GM04504 (cell line): Measurements from ENCODE around the gene MACF1.

Experiments
- DNase-seq: peaks from one replicate; pipeline ENCODE4 v3.0.0-alpha.2; 2012; ENCODE audit warnings: low read depth

The MACF1 gene

DNA sequence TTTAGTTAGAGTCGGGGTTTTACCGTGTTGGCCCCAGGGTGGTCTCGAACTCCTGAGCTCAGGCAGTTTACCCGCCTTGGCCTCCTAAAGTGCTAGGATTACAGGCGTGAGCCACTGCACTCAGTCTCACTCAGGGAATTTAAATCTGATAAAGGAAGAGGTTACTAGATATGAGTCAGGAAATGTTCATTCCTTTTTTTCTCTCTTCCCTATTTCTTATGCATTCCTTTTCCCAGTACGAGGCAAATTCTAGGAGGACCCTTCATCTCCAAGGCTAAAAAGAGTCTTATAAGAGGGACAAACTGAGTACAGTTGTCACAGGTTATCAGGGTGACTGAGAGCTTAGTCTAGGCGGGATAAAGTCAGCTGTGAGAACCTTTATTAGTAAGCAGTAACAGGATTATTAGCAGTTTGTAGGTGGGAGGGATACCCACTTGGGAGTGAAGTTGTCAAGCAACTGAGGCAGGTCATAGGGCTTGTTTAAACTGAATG lies 9.1 kb downstream of the MACF1 start:
- DNase-seq, result no peak

DNA sequence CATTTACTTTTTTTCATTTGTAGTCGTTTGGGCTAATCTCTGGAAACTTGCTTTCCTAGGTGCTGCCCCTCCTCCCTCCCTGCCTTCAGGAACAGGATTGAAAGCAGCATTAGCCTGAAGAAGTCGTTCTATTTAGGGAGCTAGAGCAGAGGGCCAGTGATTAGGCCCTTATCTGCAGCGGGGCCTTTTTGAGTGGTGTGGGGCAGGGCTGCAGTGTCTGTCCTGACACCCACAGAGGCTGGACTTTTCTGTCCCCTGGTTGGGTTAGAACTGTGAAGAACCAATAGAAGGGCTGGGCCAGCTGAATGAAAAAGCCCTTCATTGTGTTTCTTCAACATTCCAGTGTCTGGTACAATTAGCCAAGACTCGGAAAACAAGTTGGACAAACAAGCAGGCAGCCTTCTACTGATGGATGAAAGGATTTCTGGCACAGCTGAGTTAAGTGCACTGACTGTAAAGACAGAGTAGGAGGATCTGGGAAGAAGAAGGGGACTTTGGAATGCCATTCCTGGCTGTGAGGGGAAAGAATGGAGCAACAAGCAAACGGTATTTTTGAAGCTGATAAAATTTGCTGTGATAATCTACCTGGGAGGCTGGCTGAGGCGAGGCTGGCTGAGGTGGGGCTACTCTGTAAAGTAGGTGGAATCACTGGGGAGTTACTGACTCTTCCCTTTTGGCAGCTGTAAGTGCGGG lies 9.7 kb downstream of the MACF1 start:
- DNase-seq, result no peak

DNA sequence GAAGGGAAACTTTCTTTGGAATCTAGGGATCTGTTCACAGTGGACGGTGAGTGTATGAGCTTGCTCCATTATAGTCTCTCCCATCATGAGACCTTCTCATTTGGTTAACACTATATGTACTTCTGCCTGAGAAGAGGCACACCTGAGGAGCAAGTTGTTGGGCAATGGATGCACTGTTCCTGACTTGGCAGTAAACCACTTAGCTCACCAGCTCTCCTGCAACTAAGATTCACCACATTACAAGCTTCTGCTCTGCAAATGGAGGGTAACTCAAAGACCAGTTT lies 10.2 kb downstream of the MACF1 start:
- DNase-seq, result no peak

DNA sequence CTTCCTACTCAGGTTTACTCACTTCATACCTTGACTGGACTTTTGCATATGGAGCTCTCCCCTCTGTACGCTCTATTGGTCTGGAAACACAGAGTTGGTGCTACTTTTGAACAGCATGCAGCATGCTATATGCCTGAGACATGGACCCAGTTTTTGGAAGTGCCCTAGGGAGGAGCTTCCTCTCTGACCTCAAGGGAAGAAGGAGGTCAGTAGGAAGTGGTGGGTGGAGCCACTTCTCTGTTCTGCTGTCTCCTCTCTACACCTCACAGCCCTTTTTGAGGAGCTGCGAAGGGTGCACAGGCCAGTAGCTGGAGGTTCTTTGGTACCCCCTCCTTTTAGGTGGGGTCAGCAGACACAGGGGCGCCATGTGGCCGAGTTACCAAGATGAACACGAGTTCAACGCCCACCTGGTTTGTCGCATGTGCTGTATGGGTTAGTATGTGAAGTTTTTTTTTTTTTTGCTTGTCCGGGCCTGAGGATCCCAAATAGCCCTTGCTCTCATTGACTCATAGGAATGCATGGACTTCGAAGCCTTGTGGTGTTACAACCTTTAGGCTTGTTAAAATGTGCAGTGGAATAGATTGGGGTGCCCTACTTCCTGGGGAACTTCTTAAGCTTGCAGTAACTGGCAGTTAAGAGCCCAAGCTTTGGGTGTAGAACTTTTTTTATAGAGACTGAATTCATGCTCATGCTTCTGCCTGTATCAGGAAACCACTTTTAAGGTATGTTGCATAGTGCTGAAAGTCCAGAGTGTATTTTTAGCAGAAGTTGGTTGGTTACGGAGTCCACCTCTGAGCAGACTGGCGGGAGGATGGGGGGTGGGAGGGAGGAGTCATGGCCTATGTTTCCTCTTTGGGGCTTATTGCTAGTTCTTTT lies 10.7 kb downstream of the MACF1 start:
- no peak for DNase-seq

DNA sequence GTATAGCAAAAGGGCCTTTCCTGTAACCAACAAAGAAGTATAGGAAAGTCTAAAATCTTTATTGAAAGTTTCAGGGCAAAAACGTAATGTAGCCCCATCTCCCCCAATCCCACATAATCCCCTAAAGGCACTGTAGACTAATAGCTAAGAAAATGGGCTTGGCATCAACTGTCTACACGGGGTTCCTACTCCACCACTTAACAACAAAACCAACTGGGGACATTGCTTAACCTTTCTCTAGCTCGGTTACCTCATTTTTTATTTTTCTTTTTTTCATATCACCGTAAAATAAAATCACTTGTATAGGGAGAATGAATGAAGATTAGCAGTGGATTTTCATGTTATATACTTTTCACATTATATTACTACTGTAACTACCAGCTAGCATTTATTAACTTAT lies 12.3 kb downstream of the MACF1 start:
- DNase-seq, result no peak

DNA sequence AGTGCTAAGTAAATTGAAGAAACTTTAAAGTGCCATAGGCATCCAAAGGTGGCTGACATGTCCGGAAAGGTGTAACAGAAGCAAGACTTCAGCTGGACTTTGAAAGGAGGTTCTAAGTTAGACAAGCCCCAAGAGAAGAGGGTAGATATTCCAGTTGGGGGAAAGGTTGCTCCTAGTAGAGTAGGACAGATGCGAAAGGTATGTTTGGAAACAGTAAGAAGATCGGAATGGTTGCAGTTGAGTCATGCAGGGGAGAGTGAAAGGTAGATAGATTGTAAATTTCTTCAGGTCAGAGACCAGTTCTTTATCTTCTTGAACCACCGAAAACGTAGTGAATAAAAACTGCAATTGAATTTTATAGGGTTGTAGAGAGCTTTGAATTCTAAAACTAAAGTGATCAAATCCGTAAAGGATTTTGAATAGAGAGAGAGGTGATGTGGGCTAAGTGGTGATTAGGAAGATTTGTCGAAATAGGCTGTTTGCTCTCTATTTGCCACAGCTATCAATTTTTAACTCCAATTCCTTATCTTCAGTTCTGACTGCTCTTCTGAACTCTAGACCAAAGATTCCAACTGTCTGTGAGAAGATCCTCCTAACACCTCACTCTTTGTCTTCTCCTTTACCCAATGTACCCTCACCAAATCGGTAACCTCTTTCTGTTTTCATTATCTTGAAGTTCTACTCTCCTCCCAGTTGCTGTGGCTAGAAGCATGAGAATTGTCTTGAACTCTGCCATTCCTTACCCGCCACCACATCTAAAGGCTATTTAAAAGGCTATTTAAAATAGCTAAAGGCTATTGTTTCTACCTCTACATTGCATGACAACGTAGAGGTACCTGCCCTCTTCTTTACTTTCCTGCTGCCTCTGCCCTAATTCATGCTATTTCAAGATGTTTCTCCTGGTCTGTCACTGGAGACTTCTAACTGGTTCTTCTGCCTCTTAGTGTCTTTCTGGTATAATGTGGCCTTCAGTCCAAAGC lies 16.7 kb downstream of the MACF1 start:
- no peak for DNase-seq

DNA sequence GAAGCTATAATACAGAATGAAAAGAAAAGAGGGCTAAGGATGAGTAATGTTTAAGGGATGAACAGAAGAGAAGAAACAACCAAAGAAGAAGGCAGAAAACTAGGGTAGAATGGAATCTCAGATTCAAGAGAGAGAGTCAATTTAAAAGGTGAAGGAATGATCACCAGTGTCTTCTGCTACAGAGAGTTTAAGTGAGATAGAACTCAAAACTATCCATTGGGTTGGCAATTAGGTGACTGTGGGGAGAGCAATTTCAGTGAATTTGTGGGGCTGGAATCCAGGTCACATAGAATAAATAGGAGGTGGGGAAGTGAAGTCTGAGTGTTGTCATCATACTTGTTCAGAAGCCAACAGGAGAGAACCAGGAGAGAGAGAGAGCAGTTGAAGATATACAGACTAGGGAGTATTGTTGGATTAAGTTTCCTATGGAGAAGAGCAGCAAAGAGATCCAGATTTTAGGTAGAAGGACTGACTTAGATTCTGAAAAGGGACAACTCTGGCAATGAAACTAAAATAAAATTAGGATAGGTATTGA lies 19.9 kb downstream of the MACF1 start:
- DNase-seq, result no peak

DNA sequence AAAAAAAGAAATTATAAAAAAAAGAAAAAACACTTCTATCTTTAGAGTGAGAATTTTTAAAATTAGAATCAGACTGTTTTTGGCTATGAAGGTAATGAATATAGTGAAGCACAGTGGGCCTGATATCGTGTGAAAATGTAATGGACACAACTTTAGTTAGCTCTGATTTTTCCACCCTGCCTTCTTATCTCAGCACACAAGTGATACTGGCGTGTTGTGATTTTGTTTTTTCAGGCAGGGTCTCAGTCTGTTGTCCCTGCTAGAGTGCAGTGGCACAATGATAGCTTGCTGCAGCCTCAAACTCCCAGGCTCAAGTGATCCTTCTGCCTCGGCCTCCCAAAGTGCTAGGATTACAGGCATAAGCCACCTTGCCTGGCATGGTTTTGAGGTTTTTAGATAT lies 22.3 kb downstream of the MACF1 start:
- DNase-seq, result no peak

DNA sequence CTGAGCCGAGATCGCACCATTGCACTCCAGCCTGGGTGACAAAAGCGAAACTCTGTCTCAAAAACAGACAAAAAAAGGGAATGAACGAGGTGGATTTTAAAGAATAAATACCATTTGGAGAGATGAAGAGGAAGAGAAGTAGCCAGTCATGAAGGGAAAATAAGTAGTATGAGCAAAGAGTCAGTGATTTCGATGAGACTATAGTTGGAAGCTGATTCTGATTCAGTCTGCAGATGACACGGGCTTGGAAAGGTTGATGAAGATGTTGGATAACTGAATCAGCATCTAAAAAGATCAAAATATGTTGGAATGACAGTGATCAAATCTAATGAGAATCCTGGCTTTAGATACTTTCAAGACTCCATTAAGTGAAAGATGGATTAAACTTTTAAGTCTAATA lies 23.8 kb downstream of the MACF1 start:
- DNase-seq, result no peak

DNA sequence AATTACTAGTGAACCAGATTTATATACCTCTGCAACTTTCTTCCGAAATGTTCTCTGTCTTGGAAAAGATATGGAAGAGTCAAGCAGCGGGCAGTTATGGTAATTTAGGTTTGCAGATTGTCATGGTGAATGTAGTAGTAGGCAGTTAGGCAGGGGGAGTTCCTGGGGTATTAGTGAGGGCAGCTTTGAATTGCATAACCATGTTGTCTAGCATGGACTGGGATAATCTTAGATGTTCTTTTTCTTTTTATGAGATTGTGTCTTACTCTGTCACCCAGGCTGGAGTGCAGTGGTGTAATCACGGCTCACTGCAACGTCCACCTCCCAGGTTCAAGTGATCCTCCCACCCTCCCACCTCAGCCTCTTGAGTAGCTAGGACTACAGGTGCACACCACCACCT lies 25.0 kb downstream of the MACF1 start:
- no peak for DNase-seq

DNA sequence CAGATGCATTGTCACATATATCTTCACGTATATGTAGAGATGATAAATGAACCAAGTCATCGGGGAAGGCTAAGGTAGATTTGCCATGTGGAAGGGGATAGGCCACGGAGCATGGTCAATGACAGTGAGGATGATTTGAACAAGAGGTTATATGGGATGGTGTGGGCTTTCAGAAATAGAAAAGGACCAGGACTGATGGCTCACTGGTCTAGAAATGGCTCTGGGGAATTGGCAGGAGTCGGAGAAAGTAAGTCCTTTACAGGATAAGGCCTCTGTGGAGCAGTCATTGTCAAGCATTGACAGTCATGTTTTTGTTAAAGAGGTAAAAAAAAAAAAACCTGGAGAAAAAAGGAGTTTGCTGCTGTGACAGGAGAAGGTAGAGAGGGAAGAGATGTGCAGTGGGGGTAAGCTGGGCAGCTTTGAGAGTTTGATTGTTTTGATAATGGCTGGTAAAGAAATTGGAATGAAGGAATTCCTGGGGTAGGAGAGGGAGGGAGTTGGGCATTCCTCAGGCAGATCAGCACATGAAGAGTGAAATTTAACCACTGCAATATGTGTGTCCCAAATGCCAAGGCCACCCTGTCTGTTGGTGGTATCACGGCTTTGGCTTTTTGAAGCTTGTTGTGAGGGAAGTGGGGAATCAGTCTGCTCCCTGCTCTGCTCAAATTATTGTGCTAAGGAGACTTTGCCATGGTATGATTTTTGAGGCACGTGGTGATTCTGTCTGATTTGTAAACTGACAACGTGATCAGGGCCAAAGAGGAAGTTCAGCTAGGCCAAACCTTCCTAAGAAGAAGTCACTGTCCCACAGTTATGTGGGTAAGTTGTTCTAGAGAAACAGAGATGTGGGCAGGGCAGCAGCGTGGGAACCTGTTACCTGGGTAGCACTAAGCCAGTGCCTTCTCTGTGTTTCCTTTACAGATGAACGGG lies 26.0 kb downstream of the MACF1 start:
- DNase-seq, result no peak

DNA sequence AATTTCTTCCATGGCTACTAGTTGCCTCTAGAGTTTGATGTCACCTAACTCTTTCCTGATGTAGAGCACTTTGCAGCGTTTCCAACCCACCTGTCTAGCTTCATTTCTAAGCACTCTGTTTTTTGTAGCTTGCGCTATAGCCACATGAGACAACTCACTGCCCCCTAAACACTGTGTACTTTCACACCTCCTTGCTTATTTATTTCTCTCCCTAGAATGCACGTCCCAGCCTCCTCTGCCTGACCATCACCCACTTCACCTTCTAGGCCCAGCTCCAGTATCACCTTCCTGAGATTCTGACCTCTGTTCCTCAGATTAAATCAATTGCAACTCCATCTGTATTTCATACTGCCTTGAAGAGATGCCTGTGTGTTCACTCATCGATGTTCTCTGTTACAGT lies 32.5 kb downstream of the MACF1 start:
- no peak for DNase-seq

DNA sequence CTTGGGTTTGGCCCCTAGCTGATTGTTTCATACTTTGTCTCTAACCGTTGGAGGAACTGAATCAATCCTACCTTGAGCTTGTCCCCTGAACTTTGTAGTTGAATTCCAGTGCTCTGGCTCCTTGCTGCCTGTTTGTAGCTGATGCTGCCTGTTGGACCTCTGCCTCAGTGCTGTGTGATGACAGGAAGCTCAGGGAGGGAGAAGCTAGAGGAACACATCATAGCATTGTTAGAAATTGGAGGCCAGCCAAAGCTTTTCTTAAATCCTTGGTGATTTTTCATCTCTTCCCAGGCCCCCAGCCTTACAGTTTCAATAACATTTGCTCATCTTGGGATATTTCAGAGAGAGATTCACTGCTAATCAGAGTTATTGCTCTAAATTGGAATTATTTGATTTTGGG lies 34.0 kb downstream of the MACF1 start:
- DNase-seq, result peak; percentile 38

DNA sequence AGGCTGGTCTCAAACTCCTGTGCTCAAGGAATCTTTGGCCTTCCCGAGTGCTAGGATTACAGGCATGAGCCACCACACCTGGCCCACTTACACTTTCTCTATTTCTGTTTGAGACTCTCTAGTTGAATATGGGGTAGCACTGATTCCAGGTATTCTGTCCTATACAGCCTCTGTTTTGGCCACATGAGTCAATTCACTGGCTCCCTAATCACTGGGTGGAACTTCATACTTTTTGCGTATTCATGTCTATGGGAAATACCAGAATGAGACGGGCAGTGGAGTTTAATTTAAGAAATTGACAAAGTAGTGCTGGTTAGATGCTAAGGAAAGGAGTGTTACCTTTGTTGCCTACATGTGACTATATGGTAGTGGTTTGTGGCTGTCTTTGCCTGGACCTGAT lies 35.5 kb downstream of the MACF1 start:
- no peak for DNase-seq

DNA sequence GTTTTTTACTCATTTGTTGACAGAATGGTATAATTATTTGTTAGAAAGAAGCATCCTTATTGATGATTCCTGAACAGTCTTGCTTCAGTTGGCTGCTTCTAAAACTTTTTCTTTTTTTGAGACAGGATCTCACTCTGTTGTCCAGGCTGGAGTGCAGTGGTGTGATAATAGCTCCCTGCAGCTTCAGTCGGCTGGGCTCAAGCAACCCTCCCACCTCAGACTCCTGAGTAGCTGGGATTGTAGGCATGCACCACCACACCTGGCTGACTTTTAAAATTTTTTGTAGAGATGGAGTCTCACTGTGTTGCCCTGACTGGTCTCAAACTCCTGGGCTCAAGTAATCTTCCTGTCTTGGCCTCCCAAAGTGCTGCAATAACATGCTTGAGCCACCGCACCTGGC lies 38.8 kb downstream of the MACF1 start:
- DNase-seq, result no peak

DNA sequence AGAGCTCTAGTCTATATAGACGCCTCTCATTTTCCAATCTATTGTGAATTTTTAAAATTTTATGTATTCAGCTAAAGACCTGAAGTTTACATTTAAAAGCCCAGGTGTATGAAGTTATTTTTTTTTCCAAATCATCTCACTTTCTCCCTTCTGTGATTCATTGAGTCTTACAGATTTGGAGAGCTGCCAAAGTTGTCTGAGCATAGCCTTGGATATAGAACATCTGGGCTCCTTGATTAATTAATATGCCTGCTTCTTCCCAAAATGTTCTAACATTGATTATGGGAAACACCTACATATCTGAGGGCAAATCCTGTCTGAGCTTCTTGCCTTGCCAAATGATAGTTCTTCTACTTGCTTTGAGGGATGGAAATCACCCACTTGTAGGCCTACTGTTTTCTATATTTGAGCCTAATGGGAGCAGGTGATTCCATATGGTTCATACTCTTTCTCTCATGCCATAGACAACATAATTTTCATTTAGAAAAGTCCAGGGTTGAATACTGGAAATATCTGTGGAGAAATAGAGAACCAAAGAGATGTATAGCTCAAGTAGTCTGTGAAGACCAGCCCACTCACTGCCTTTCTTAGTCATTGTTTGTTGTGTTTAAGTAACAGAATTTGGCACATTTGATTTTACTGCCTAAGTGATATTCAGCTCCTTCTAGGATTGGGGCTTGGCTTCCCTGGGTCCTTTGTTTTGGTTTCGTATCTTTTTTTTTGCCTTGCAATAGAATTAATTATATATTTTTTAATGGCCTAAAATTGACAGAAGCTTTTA lies 46.2 kb downstream of the MACF1 start:
- DNase-seq, result no peak

DNA sequence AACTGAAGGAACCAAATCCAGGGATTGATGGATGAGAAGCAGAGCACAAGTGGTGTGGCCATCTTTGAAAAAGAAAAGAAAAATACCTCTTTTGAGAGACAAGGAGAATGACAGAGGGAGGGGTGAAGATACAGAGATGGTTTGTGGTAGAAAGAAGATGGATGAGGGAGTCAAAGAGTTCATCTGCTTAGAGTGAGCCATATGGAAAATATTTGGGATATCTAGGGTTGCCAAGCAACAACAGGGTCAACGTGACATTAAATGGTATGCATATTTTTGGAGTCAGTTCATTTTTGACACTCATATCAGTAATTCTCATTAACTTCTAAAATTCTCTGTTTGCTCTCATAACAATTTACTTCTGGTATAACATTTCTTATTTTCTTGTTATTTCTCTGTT lies 50.7 kb downstream of the MACF1 start:
- DNase-seq, result no peak

DNA sequence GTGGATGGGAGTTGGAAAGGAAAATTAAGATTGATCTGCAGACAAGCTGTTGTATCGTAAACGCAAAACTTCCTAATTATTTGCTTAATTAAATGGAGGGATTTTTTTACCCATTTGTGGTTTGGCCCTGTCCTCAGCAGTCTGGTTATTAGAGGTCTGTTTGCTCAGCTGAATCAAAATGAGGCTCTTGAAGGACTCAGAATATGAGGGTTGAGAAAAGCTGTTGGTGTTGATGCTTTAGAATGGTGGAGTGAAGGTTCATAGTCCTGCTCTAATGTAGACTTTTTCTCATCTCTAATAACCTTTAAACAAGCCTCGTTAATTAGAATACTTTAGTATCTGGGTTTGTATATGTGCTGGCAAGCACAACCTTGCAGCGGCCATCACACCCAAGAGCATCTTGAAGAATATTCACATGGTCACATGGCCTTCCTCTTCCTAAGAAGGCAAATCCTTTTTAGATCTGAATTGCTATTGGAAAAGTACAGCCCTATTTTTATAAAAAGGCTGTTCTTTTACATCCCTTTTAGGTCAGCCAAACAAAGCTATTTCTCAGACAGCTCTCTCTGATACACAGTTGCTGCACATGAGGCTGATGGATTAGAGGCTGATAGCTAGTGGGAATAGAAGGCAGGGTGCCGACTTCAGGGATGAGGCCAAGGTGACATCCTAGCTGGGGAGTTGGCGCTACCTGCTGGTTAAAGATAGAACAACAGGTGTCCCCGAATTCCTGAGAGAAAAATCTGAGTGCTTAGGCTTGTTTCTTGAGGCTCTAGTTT lies 53.8 kb downstream of the MACF1 start:
- peak; percentile 50 for DNase-seq

DNA sequence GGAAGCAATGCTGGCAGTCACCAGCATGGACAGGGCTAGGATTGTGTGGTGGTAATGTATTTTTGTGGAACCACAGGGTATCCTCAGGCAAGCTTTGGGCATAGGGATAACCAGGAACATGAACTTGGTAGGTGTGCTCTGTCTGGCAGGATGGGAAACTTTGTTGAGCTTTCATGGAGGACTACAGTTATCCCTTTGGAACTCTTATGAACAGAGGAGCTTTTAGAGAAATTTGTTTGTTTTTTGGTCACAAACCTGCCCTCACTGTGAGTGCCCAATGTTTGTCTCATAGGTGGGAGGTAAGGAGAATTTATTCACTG lies 54.4 kb downstream of the MACF1 start:
- no peak for DNase-seq
